ENCODE data around the gene SULT1E1.

DNA sequence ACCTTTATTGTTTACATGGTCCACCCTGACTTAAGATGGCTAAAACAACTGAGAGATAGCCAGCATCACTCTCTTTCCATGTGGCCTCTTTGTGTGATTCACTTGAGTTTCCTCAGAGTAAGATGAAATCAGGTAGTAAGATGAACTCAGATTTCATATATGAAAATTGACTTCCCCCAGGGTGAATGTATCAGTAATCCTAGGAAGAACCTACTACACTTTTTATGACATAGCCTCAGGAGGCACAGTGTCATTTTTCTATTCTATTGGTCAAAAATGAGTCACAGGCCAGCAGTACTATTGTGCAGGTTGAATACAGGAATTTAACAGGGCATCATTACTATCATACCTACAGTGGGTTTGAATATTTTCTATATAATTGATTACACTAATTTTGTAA is 14.6 kb upstream of the SULT1E1 start:
- no peak for TF ChIP-seq POLR2A (IDR thresholded peaks at IDR 0.05)
- TF ChIP-seq EP300 (IDR thresholded peaks at IDR 0.05) = no peak
